Esophagus muscularis mucosa (tissue), 2 donors: Measurements from ENCODE around the gene SSC5D.

Source experiments
- POLR2A ChIP-seq: fragments of 450-650 bp; IDR thresholded peaks from one replicate; pipeline ENCODE4 v1.6.1; 2017; ENCODE audit warnings: antibody characterized with exemption, moderate library complexity, mild to moderate bottlenecking, low read depth
- POLR2AphosphoS5 ChIP-seq, 2 donors: sonication (generic); formaldehyde crosslinking; IDR thresholded peaks; one replicate each; pipeline ENCODE4 v1.6.1; 2017; ENCODE audit warnings: antibody characterized with exemption in 2 of 2

DNA sequence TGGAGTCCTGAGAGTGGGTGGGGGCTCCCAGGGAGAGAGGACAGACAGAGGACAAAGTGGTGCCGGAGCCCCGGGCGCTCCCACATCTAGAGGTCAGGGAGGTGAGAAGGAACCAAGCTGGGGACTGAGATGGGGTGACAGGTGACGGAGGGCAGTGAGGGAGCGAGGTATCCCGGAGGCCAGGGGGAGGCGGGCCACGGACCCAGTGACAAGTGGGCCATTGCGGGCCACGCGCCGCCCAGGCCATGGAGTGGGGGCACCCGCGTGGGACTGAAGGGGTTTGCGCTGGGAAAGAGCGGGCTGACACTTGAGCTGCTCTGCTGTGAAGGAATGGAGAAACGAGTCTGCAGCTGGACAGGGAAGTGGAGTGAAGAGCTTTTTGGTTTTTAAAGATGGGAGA, 9.2 kb upstream of the SSC5D start:
- no peak for TF ChIP-seq POLR2A
- TF ChIP-seq POLR2AphosphoS5 (IDR thresholded peaks at IDR 0.05): no peak
